VCaP (cell line): ENCODE data around the gene ADGRV1.
"Not testable (repeated sequence)": the region's sequence is repeated elsewhere in the genome, so short reads cannot be mapped to it uniquely, and the experiment has no call there.

ENCODE experiments used
- H3K27ac ChIP-seq: fragments of 450-650 bp; 2 replicates; pipeline ENCODE4 v1.5.1; 2017
- CTCF ChIP-seq: fragments of 450-650 bp; conservative IDR thresholded peaks from 2 replicates; pipeline ENCODE4 v1.5.1; 2017; ENCODE audit warnings: mild to moderate bottlenecking, moderate library complexity

The ADGRV1 gene

GRCh38 chr5:90563108-90563507 is 4.5 kb downstream of the ADGRV1 start:
- no peak for TF ChIP-seq CTCF
- H3K27ac ChIP-seq = no peak overlapping the region

DNA sequence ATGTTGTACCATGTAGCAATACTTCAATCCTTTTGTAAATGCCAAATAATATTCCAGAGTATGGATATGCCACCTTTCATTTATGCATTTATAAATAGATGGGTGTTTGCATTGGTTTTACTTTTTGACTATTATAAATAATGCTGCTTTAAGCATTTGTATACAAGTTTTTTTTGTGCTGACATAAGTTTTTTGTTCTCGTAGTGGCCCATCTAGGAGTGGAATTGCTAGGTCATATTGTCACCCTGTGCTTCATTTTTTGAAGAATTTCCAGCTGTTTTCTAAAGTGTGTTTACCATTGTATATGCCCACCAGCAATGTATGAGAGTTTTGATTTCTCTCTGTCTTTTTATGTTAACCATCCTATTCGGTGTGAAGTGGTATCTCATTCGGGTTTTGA is 6.9 kb downstream of the ADGRV1 start:
- TF ChIP-seq CTCF = no peak
- H3K27ac ChIP-seq = no peak overlapping the region

DNA sequence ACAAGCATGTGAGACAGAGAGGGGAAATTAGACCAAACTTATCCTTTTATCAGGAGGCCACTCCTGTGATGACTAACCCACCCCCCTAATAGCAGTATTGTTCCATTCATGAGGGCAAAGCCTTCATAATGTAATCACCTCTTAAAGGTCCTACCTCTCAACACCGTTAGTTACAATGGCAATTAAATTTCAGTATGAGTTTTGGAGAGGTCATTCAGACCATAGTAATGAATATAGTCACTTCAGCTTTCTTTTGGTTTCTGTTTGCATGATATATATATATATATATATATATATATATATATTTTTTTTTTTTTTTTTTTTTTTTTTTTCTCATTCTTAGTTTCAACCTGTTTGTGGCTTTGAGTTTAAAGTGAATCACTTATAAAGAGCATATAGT is 10.5 kb downstream of the ADGRV1 start:
- no peak overlapping the region for H3K27ac ChIP-seq
- TF ChIP-seq CTCF = no peak

- H3K27ac ChIP-seq = no peak overlapping the region
- TF ChIP-seq CTCF = no peak
Observed at GRCh38 chr5:90570034-90570433, 11.4 kb downstream of the ADGRV1 start.

DNA sequence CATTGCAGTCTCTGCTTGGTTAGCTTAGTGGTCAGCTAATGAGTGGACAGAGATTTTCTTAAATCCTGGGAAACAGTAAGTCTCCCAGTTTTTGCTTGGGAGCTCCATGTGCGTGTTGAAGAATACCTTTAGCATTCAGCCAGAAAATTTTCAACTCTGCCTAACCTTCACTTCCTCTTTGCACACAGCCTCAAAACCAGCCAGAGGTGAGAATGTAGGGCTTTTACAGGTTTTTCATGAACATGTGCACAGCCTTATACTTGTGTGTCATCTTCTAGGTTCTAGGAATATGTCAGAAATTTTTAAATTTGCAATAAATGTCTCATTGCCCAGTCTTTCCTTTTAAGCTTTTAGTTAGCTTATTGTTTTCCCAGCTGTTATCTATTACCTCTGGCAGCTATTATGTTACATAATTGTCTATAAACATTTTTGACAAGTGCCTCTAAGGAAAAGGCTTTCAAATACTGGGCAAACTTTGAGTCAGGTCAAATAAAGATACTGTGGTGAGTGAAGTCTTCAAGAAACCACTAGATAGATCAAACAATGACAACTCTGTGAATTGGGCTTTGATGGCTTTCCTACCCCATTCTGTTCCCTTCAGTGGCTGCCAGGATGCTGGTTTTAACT is 12.7 kb downstream of the ADGRV1 start:
- H3K27ac ChIP-seq = no peak overlapping the region
- TF ChIP-seq CTCF = no peak

GRCh38 chr5:90575712-90576111 is 17.1 kb downstream of the ADGRV1 start:
- H3K27ac ChIP-seq = no peak overlapping the region
- no peak for TF ChIP-seq CTCF

GRCh38 chr5:90576566-90576965 is 18.0 kb downstream of the ADGRV1 start:
- not testable (repeated sequence) for H3K27ac ChIP-seq

DNA sequence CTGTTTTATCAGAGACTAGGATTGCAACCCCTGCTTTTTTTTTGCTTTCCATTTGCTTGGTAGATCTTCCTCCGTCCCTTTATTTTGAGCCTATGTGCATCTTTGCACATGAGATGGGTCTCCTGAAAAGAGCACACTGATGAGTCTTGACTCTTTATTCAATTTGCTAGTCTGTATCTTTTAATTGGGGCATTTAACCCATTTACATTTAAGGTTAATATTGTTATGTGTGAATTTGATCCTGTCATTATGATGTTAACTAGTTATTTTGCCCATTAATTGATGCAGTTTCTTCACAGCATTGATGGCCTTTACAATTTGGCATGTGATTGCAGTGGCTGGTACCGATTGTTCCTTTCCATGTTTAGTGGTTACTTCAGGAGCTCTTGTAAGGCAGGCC is 21.3 kb downstream of the ADGRV1 start:
- not testable (repeated sequence) for H3K27ac ChIP-seq

GRCh38 chr5:90581956-90582355 is 23.4 kb downstream of the ADGRV1 start:
- TF ChIP-seq CTCF = no peak

More at GRCh38 chr5:90581956-90582355, 23.4 kb downstream of the ADGRV1 start:
- H3K27ac ChIP-seq = no peak overlapping the region
